ENCODE data around the gene USPL1.

The USPL1 gene

DNA sequence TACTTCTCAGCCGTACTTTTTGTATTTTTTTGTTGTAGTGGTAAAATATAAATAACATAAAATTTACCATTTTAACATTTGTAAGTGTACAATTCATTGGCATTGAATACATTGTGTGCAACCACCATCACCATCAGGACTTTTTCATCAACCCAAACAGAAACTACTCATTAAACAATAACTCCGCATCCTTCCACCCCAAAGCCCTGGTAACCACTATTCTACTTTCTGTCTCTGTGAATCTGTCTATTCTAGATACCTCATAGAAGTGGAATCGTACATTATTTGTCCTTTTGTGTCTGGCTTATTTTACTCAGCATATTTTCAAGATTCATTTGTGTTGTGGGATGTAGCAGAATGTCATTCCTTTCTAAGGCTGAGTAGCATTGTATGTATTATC is 38.5 kb downstream of the USPL1 start:
- no peak for DNase-seq (ENCODE audit: low read depth in 2 of 2)

DNA sequence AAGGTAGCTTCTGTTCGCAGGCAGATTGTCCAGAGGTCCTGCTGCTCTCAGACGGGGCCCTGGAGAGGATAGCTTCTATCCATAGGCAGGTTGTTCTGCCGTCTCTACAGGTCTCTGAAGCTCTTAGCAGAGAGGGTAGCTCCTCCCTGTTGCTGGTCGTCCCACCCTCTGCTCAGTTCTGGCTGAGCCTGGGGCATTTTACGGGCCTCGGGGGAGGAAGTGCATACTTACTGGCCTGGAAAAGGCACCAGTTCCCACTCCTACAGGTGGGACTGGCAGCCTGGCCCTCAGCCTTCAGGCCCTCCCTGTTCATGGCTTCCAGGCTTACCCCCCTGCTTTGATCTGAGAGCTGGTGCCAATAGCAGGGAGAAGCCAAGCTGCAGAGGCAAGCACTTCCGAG is 42.3 kb downstream of the USPL1 start:
- no peak for DNase-seq (ENCODE audit: low read depth in 2 of 2)

DNA sequence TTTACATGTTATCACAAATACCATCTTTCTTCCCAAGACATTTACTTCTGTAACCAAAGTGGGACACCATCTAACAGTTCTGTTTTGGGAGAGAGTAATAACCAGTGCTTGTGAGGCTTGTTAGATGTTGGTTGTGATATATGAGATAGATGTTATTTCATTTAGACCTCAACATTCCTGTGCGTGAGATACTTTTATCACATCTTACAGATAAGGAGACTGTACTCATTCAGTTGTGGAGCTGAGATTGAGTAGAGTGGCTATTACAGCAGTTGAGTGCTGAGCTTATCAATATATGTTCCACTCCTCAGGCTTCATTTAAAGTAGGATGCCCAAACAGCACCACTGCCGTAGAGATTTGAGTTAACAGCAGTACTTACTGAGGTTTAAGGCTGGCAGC is 43.1 kb downstream of the USPL1 start:
- DNase-seq (ENCODE audit: low read depth in 2 of 2): no peak

DNA sequence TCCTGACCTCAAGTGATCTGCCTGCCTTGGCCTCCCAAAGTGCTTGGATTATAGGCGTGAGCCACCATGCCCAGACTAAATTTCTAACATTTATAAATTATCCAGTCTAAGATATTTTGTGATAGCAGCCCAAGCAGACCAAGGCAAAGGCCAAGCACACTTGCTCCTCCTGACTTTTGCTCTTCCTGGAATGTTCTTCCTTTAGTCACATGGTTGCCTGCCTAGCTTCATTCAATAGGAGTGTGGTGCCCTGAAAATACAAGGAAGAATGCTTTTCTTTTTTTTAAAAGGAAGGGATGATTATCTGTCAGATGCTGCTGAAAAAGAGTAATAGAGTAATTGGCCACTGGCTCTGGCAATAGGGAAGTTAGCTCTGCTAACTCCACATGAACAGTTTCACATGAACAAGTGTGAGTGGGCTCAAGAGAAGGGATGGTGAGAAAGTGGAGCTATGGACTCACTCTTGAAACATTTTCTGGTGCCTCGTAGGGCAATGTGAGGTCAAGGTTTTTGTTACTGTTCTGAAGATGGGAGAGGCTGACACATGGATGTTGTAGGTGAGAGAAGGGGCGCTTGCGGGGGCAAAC is 47.1 kb downstream of the USPL1 start:
- no peak for DNase-seq (ENCODE audit: low read depth in 2 of 2)

DNA sequence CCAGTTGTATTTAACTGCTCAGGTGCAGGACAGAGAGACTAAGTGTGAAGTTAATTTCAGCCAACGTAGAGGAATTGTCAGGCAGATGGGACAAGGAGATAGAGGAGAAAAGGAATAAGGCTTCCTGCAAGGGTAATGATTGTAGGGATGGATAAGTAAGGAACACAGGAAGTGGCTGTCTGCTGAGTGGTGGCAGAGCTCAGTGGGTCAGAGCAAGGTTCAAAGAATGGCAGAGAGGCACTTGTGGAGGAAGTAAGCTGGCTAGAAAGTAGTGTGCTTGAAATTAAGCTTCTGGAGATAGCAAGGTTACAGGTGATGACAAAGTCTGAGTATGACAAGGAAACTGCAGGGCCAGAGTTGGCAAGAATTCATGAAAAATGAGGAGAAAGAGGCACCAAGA is 47.9 kb downstream of the USPL1 start:
- no peak for DNase-seq (ENCODE audit: low read depth in 2 of 2)

DNA sequence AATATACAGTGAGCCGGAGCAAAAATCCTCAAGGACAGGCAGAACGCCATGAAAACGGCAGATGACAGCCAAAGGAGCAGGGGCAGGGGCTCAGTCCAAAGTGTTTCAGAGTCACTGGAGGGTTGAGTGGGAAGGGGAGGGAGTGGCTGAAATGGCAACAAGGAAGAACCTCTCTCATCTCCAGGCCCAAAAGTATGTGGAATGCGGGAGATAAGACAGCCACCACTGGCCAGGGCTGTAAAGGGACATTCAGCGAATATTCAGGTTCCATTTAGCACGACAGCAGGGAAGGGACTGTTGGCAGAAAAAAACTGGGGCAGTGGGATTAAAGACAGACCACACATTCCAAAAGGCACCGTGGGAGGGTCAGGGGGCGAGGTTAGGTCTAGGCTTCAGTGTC is 48.4 kb downstream of the USPL1 start:
- no peak for DNase-seq (ENCODE audit: low read depth in 2 of 2)

DNA sequence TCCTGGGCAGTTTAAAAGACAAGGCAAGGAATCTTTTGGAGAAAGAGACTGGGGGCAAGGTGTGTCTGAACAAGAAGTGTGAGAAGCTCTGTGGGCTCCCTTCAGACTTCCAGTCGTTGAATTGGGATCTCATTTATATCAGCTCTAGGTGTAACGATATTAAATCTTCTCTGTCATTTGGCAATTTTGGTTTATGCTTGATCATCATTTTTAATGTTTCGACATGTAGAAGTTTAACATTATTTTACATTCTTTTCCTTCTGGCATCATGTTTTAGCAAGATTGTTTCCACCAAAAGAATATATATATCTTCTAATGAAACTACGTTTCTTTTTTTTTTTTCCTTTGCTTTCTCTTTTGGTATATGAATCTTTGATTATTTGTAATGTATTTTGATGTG is 49.3 kb downstream of the USPL1 start:
- DNase-seq (ENCODE audit: low read depth in 2 of 2): no peak

DNA sequence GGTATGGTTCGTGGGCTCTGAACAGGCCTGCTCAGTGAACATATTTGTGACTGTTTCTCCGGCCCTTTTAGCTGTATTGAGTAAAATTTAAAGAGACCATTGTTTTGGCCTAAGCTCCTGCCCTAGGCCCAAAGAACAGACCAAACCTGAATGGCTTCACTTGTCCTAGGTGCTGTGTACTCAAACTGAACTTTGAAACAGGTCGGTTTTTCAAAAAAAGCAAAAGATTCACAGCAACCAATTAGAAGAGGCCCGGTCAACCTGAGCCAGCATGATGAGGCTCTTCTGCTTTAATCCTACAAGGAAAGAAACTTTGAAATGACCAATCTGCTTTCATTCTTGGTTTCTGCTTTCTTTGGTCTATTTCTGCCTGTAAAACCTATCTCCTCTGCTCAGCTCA is 50.6 kb downstream of the USPL1 start:
- DNase-seq (ENCODE audit: low read depth in 2 of 2): no peak

DNA sequence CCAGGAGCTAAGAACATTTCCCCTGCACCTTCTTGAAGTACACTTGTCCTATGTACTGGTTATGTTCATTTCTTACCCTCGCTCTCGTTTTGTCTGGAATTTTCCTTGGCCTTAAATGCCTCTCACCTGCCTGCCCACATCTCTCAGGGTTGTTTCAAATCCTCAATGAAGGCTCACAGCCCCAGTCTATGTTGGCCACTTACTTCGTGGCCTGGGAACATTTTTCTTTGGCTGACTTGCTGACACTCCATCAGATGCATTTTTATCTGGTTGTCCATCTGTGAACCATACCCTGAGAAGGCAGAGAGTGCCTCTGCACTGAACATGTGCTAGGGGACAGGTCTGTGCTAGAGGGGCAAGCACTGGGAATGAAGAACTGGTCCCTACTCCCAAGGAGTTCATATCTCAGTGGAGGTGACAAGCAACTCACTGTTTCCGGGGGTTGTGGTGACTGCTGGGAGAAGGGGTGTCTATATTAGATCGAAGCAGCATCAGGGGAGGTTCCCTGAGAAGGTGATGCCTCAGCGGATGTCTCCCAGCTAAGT is 53.6 kb downstream of the USPL1 start:
- no peak for DNase-seq (ENCODE audit: low read depth in 2 of 2)

DNA sequence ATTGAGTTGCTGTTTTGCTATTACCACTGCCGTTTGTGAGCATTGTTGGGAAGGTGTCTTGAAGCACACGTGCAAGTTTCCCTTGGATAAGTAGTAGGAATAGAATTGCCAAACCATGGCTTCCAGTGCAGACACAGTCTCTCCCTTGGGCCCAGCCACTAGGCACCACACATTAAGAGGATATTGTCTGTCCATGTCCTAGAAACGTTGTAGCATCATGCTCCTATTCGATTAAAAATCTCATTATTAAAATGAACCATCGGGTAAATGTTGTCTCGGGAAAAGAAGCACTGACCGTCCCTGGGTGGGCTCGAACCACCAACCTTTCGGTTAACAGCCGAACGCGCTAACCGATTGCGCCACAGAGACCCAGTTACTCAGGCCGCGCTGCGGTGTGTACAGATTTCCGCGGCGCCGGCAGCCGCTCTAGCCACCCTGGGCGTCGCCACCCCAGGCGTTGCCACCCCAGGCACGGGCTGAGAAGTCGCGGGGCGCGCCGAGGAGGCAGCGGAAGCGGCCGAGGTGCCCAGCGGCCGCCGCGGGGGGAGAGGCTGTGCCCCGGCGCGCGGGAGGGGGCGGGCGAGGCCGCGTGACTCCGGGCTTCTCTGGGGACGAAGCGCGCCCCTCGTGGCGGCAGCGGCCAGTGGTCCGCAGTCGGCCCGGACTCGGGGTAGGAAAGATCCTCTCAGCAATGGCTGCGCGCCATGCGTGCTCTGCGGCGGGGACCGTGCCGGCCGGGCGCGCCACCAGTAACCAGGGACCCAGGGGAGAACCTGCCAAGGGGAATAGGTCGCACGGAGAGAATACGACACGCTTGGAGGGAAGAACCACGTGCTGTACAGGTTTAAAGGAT is 56.2 kb downstream of the USPL1 start:
- peak; percentile 73 to 86 for DNase-seq (ENCODE audit: low read depth in 2 of 2)

DNA sequence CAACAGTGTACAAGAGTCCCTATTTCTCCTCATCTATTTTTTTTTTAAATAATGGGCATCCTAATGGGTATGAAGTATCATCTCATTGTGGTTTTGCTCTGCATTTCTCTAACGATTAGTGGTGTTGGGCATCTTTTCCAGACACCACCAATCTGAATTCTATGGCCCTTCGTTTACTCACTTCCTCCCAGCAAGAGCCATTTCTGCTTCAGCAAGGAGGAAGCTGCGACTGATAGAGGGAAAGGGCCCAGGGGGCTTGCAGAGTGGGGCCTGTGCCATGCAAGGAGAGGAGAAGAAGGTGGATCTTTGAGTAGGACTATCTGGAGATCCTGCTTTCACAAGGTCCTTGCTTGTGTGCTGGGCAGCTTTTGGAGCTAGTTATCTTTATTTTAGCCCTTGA is 58.0 kb downstream of the USPL1 start:
- DNase-seq (ENCODE audit: low read depth in 2 of 2): no peak

DNA sequence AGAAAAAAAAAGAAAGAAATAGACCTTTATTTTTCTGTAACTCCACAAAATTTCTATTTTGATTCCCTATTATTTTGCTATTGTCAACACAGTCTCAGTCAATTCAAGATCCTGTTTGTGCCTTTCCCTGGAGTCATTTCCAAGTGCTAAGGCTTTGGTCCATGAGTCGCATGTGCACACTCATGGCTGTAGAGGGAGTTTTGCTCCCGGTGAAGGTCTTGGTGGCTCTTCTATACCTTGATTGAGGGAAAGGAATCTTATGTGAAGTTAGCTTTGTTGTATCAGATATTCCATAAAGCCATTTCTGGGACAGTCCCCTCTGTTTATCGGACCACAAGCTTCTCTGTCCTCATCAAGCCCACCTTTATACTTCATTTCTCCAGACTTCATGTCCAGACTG is 59.0 kb downstream of the USPL1 start:
- DNase-seq (ENCODE audit: low read depth in 2 of 2): no peak

DNA sequence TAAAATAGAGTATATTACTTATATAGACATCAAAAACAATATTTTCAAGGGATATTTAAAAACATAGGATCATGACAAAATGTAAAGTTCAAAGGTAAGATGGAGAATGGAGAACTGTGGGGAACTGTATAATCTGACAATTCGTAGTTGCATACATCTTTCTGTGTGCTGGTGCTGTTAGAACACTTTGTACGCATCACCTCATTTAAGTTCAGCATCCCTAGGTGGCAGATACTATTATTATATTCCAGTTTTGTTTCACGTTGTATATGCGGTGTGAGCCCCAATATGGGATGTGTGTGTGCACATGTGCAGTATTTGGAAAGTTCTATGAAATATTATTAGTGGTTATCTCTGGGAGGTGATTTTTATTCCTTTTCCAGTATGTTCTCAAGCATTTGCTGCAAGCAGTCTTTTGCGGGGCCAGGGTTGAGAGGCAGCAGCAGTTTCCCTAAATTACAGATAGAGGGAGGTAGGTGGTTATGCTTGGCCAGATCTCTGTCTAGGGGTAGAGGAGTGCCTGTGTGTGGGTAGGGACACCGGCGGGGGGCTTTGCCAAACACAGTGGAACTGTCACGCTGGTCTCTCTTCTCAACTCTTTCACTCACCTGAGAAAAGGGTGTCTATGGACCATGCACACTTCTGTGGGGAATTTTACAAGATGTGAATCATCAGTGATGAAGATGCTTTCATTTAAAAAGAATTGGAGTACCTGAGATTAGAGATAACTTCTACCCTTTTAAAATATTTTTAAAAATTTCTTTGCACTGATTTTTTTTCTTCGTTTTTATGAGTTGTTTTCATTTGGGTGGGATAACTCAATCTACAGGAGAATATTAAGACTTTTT is 62.0 kb downstream of the USPL1 start:
- no peak for DNase-seq (ENCODE audit: low read depth in 2 of 2)

DNA sequence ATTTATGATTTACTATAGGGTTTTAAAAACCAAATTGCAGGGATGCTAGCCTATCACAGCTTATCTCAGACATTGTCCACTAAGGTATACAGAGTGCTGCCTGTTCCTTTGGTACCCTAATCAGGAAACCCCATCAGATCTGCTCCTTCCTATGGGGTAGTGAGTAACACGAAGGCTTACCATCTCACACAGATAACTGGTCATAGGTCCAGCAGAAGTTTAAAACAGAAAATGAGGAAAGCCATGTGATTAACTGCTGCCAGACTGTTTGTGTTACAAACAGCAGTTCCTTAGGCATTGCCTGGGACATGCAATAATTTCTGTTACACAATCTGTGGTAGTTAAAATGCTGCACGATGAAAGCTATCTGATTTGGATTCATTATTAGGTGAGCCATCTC is 64.1 kb downstream of the USPL1 start:
- DNase-seq (ENCODE audit: low read depth in 2 of 2): no peak

DNA sequence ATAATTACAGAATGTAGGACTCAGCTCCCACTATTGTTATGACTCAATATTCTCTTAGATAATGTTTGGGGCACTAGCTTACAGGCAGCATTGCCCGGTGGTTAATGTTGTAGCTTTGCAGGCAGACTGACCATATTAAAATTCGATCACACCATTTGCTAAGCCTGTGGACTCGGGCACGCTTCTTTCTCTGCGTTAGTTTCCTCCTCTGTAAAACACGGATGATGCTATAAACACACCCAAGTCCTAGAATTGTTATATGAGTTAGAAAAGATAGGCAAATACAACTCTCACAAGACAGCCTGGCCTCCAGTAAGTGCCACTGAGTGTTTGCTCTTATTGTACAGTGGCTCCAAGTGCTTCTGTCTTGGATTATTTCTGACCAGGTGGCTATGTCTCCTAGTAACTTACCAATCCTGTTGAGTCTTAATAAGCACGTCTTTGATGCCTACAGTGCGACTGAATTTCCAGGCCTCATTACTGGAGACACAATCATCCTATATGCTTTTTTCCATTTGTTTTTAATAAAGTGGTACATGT is 67.7 kb downstream of the USPL1 start:
- no peak for DNase-seq (ENCODE audit: low read depth in 2 of 2)

DNA sequence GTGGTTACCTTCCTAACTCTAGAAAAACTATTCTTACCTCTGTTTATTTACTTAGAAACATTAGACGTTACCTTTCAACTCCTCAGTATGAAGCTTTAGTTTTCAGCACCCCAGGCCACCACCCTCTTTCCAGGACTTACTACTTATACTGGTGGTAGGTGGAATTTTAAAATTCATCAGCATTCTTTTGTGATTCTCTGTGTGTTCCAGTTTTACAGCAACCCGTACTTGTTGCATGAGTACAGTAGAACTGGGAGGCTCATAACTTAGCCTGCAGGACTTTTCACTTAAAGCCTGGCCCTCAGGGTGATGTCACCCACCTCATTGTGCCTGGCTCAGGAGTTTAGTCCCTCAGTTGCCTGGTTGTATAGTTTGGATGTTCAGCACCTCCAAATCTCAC is 68.3 kb downstream of the USPL1 start:
- no peak for DNase-seq (ENCODE audit: low read depth in 2 of 2)

DNA sequence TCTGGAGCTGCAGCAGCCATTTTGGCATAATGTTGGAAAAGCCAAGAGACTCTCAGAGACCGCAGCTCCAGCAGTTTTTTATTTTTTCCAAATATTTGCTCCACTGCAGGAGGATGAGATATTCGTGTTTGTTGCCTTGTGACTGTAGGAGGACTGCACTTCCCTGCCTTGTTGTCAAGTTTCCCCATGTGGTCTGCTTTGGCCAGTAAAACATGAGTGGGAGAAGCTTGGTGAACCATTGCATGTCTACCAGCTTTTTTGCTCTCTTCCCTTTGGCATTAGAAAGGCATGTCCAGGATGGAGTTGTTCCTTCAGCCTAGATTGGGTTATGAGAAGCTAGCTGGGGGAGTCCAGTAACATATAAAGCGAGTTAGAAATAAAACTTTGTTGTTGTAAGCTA is 69.9 kb downstream of the USPL1 start:
- no peak for DNase-seq (ENCODE audit: low read depth in 2 of 2)

DNA sequence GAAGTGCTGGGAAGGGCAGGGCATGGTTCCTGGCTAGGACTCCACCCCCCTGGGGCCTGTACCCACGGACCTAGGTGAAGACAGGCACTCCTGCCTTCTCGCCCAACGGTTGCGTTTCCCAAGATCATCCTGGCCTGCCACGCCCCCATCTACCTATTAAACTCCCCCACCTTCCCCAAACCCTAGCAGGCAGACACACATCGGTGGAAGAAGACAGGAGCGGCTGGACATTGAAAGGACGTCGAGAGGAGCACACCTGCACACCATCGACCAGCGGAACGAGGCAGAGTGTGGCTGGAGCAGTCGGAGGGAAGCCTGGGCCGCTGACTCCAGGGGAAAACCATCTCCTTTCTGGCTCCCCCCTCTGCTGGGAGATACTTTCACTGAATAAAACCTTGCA is 72.0 kb downstream of the USPL1 start:
- DNase-seq (ENCODE audit: low read depth in 2 of 2): no peak

DNA sequence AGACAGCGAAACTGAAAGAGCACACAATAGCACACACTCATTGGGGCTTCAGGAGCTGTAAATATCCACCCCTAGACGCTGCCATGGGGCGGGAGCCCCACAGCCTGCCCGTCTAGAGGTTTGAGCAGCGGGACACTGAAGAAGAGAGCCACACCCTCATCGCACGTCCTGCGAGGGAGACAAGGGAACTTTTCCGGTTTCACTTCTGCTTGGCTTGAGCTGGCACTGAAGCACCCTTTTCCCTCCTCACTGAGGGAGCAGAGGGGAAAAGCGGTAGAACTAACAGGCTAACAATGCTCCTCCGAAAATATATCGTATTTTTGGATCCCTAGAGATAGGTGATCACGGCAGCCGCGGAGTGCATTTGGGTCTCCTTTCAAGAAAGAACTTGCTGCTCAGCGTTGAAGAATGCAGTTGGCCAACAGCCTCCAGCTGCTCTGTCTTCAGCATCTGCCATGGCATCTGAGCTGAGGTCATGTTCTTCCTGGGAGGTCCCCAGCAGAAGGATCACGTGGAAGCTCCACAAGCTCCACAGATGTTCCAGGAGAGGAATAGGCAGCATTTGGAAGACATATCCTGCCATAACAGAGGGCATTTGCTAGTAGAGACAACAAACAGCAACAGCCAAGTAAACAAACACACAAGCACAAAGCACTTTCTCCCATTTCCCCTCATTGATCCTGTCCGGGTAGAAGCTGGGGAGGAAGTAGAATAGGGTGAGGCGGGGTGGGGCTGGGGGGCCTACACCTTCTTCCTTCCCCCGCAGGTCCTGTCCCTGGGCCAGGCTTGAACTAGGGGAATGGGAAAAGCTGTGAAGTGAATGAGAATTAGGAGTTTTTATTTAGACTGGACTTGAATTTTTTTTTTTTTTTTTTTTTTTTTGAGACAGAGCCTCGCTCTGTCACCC is 72.8 kb downstream of the USPL1 start:
- DNase-seq (ENCODE audit: low read depth in 2 of 2): no peak

DNA sequence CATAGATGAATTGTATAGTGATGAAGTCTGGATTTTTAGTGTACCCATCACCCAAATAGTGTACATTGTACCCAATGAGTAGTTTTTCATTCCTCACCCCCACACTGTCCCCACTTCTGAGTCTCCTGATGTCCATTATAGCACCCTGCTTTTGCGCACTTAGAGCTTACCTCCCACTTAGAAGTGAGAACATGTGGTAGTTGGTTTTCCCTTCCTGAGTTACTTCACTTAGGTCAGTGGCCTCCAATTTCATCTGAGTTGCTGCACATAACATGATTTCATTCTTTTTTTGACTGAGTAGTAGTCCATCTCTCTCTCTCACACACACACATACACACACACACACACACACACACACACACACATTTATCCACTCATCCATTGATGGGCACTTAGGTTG is 74.4 kb downstream of the USPL1 start:
- no peak for DNase-seq (ENCODE audit: low read depth in 2 of 2)
